HG03378 (cell line): ENCODE results near the gene DLST.

Source experiments
- ATAC-seq: cut with Tn5 transposase; IDR thresholded peaks from one replicate; pipeline ENCODE4 v1.9.1; 2021; ENCODE audit warnings: mild to moderate bottlenecking, moderate library complexity; ENCODE audit not compliant: unreplicated experiment

DLST gene

DNA sequence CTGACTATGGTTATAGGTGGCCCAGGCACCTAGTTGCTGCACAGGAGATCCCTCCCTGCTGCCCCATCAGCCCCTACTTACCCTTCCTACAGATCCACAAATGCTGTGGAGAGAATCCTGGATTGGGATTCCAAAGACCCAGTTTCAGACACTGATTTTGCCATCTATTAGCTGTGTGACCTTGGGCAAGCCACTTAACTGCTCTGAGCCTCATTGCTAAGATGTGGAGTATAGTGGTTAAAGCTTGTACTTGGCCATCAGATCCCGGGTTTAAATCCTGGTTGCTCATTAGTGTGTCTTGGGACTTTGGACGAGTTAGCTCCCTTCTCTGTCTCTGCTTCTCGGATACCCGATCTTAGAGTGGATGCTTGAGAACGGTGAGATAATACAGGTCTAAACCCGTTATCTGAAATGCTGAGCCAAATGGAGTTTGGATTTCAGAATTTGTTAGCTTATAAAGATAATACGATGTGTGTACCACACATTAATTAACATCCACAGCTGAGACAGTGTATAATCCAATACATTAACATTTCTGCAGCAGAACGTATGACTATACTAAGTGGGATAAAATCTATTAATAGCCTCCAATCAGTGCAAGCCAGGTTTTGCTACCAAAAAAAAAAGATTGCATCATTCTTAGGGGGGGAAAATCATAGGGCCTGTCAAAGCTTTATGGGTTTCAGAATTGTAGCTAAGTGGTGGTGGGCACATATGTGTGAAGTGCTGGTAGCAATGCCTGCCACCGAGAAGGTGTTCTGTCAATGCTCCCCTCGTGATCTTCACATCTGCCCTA is 21.8 kb upstream of the DLST start:
- no peak for ATAC-seq

DNA sequence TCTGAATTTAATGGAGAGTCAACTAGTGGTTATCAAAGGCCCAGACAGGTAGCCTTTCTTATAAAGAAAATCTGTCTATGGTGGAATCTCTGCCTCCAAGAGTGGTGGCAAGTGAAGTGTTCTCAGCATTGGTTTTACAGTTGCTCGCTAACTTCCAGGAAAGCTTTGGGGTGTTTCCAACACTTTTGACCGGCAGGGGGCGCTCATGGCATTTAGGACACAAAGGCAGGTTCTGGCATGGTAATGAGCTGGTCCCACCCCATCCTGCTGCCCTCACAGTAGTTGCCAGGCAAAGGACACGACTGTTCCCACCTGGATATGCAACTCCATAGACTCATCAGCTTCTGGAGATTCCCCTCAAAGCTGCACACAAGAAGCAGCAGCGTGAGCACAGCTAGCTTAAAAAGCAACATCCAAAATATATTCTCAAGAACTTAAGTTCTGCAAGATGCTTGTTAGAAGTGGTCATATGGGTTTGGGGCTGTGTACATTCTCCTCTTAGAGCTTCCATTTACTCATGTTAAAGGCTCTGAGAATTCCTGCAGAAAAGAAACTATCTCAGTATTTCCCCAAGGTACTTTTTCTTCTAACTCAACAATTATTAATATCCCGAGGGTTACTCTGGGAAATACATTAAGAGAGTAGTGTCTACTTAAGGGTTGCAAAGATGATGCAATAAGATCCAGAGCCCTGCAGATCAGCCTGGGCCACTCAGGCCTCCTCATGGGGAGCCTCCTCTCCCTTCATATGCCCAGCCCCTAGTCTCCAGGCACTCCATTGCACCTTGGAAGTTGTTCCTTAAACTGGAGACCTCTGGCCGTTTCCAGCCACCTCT is 20.6 kb upstream of the DLST start:
- peak; percentile 59 for ATAC-seq

DNA sequence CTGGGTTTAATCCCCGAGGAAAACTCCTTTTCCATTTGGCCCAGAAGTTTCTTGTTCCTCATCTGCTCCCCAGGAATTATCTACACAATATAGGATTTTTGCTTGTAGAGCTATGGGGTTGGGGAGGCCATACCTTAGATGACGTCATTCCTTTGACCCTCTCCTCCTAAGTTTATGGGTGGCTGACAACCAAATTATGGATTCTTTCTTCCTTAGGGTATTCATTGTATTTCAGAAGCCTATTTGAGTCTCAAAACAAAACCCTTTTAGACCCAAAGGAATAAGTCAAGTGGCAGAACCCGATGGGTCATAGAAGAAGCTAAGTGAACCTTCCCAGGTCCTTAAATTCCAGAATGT is 20.0 kb upstream of the DLST start:
- ATAC-seq: no peak

DNA sequence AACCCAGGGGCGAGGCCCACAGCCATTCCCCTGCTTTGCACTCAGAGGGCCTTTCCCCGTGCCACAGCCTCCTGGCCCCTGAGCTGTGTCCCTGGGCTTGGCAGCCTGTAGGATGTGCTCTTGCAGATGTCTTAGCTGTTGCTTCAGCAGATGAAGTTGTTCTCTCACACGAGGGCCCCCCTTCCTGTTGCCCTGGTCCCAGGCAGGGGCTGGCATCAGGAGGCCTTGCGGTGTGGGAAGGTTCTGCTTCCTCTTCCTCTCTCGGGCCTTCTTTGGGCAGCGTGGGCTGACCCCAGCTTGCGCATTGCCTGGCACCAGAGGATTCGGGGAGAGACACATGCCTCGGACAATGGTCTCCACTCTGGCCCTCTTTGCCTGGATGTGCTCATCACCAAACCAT is 18.4 kb upstream of the DLST start:
- no peak for ATAC-seq

DNA sequence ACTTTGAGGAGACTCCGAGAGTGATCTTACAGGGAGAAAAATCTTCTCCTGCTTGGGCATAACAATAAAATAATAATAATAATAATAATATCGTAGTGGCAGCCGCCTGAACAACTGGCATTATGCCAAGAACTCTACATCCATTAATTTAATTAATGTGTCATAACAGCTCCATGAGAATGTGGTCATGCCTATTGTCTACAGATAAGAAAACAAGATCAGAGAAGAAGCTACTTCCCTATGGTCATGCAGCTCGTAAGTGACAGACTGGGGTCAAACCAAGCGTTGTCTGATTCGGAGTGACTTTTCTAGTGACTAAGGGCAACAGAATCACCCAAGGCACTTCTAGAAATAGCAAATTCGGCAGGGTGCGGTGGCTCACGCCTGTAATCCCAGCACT is 17.5 kb upstream of the DLST start:
- no peak for ATAC-seq

DNA sequence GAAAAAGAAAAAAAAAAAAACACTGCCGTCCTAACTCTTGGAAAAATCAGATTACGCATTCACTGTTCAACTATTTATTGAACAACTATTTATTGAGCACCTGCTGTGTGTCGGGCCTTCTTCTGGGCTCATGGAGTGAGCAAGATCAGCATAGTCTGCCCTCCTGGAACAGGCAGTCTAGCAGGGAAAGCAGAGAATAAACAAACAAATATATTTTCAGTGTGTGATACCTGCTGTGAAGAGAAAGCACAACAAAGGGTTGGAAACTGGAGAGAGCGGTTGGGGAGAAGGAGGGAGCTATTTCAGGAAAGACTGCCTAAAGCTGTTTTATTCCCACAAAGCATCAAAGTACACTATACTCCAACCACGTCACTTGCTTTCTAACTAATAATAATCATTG is 16.6 kb upstream of the DLST start:
- ATAC-seq: no peak

DNA sequence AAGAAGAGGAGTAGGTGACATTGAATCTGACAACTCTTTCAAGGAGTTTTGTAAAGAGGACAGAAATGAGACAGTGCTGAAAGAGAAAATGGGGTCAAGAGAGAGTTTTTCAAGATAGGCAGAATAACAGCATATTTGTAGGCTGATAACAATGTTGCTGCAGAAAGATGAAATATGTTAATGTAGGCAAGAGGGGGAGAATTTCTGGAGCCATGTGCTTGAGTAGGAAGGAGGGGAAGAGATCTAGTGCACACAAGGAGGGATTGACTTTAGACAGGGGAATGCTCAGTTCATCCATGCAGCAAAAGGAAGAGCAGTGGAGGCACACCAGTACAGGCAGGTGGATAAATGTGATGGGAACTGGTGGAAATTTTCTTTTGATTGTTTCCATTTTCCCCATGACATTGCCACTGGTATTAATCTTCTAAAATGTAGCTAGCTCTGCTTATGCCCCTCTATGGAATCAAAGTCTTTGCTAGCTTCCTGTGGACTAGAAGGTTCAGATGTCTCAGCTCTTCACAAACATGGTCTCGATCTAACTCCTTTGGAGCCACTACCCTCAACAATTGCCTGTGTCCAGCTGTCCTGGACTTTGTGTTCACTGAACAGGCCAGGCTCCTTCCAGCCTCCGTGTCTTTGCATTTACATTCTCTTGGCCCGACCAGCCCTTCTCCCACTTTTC is 14.9 kb upstream of the DLST start:
- no peak for ATAC-seq

DNA sequence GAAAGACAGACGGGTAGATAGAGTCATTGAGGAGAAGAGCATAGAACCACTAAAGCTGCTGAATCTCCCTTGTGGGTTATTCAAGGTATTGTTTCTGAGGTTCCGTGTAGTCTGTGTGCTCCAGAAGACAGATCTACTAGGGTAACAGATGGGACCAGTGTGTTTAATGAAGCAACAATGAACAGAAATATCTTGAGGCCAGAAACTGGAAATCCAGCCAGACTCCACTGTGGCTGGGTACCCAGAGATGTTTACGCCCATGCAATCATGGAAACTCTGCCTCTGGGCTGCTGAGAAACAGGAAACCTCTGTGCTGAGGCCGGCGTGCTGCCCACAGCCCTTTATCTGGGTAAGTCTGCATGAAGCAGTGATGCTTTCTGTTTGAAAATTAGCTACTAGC is 14.0 kb upstream of the DLST start:
- no peak for ATAC-seq

DNA sequence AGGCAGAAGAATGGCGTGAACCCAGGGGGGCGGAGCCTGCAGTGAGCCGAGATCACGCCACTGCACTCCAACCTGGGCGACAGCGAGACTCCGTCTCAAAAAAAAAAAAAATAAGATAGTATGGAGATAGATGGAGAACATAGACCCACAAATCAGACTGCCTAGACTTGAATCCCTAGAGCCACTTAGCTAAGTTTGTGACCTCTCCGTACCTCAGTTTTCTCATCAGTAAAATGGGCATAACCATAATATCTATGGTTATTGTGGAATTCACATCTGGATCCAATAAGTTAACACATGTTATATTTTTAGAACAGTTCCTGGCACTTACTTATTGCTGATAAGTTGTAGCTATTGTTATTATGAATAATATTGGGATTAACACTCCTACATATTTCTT is 13.0 kb upstream of the DLST start:
- ATAC-seq: no peak

DNA sequence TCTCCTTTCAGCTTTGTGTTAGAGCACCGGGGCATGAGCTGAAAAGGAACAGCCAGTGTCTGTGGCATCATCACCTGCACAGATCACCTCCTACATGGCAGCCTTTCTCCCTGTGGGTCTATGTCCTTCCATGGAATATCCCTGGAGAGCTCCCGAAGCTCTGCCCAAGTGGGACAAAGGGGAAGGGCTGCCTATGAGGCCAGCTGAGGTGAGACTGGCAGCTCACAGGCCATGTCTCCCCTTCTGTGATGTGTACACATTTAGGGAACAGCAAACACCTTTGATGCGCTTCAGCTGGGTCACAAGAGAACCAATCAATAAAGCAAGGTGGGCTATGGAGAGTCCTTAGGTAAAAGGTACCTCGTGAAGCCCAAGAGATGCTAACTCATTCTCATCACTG is 9.9 kb upstream of the DLST start:
- ATAC-seq: no peak

DNA sequence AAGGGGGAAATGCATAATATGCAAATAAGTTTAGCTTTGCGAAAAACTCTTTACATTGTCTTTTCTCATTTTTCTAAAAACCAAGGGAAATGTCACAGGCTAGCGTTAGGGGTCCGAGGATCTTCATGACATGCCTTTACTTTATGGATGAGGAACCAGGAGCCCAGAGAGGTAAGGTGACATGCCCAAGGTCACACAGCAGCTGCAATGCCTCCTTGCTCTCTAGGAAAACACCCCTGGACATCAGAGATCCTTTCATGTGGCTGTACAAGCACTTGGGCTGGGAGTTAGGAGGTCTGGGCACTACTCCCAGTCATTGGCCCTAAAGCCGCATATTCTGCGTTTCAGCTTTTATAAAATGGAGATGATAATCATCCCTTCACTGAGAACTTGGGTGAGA is 6.5 kb upstream of the DLST start:
- no peak for ATAC-seq

DNA sequence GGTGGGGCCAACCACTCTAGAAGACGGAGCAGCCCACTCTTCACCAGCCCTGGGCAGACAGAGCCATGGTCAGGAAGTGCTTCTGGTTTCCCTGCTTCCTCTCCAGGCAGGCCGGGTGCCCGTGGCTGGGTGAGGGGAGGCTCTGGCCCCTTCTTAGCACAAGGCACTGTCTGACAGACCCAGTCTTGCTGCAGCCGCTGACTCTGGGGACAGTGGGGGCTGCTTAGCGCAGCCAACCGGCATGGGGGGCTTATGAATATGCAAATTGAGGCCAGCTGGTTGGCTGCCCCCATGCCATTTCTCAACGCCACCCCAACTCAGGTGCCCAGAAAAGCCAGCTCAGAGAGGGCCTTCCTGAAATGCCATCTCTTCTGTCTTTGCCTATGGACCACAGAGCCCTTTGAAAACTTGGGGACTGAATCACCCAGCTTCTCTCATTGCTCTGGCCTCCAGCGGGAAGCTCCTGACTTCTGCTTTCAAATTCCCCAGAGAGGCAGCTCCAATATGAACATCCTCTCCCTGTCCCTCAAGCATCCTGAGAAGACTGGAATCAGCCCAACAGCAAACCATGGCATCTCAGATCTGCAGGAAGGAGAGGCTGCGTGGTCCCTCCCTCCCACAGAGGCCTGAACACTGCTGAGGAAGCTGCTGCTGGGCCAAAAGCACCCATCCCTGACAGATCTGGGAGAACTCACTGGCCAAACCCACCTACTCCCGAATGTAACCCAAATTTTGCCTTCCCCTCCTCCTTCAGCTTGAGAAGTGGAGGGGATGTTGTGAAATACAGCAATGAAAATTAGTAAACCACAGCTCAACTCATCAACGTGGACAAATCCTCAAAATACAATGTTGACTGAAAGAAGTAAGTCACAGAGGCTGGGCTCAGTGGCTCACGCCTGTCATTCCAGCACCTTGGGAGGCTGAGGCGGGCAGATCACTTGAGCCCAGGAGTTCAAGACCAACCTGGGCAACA is 5.5 kb upstream of the DLST start, which contains the start of gene PROX2:
PROX2 (minus strand) TSS at position 205 of the 973 bp plus-strand sequence. CDS start 12,311 bp downstream, outside the sequence.
- ATAC-seq: no peak

DNA sequence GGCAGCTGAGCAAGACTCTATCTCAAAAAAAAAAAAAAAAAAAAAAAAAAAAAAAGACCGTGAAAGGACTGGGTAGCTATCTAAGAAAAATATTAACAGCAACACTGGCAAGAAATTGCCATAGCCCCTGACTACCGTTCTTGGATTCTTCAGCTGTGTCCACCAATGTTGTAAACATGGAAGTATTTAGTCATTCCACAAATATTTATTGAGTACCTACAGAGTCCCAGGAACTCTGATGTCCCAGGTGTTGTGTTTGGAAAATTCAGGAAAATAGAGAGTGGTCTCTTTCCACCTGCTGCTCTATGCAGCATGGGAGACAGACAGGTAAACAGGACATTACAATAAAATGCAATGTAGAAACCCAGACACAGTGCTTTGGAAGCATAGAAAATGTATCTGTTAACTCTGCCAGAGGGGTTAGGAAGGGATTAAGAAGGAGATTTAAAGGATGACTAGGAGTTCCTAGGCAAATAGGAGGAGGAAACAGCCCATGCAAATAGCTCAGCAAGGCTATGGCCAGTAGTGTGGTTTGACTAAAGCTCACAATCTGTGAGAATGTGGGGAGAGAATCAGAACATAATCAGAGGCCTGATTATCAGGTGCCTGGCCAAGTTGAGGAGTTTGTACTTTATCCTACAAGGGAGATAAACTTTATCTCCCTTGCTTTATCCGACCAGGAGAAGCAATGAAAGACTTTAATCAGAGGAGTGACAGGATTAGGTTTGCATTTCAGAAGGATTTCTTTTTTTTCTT is 2.1 kb upstream of the DLST start:
- ATAC-seq: no peak

DNA sequence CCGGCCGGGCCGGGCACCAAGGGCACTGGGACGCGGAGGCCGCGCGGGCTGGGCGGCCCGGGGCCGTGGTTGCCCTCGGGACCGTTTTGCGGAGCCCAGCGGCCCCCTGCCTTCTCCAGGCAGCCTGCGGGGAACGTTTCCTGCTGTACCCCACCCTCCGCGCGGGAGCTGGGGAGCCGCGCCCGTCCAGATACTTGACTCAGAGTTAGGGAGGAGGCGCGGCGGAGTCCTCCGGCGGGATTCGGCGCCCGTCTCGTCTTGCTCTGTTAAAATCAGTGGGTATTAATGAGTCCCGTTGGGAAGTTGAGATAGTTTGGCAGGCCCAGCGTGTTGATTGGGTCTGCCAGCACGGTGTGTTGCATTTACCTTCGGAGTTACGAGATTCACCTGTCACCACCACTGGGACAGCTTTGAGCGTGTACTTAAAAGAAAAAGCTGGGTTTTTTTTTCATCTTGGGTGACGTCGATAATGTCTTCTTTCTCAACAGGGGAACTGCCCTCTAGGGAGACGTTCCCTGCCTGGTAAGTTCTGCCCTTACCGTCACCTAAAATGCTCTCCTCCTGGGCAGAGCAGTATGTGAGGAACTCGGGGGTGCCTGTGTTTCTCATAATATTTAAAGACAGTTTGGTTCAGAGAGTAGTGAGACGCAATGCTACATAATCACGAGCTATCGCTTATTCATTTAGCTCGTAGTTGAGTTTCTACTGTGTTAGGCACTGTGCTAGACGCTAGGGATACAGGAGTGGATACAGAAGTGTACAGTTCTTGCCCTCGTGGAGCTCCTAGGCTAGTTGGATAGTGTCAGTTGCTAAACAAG is 596 bp downstream of the DLST start:
- peak; percentile 37 for ATAC-seq

DNA sequence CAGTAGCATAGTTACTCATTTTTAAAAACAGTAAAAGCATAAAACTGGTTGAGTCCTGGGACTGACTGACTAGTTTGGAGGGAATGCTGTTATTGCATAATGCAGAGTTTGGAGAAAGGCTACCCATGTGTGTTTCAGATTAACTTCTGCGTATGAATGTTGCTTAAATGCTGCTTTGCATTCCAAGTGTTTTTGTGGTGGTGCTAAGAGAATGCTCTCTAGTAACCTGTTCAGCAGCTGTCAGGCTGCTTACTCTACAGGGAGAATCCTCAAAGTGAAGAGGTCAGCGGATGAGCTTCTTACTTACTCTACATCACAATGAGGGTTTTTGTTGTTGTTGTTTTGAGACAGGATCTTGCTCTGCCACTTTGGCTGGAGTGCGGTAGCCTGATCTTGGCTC is 4.3 kb downstream of the DLST start:
- no peak for ATAC-seq

DNA sequence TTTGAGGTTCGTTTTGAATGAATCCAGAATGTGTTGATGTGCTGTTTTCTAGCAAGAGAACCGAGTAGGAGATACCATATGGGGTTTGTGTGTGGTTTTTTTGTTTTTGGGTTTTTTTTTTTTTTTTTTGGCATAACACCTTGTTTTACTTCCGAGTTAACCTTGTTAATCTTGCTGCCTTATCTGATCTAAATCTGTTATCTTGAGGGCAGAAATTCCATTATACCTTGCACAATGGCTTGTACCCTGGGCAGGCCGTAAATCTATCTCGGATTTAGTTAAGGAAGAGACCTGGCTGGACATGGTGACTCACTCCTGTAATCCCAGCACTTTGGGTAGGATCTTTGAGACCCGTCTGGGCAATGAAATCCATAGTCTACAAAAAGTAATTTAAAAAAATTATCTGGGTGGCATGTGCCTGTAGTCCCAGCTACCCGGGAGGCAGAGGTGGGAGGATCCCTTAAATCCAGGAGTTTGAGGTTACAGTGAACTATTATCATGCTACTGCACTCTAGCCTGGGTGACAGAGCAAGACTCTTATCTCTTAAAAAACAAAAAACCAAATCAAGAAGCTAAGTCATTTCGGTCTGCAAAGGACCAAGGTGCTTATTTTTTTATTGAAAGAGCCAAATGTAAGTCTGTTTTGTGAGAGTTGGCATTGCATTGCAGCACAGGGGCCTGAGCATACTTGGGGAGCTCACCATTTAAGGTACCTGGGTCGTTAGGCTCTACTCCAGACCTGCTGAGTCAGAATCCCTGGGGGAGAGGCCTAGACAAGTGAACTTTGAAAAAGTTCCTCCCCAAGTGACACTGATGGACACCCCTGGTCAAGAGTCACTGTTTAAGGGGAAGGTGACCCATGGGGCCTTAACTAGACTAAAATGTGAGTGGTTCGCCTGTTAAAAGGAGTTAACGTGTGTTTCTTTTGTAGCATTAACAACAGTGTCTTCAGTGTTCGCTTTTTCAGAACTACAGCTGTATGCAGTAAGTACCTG is 6.7 kb downstream of the DLST start:
- ATAC-seq: no peak

DNA sequence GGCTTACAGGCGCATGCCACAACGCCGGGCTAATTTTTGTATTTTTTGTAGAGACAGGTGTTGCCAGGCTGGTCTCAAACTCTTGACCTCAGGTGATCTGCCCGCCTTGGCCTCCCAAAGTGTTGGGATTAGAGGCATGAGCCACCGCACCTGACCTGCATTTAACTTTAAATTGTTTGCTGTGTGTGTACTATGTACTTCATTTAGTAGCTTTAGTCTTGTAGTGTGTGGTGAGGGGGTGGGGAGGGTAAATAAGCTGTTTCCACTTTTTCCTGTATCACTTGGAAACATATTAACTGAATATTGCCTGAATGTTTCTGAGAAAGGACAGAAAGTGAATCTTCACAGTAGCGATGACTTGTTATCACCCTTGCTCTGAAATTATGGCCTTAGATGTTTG is 8.5 kb downstream of the DLST start:
- ATAC-seq: no peak

DNA sequence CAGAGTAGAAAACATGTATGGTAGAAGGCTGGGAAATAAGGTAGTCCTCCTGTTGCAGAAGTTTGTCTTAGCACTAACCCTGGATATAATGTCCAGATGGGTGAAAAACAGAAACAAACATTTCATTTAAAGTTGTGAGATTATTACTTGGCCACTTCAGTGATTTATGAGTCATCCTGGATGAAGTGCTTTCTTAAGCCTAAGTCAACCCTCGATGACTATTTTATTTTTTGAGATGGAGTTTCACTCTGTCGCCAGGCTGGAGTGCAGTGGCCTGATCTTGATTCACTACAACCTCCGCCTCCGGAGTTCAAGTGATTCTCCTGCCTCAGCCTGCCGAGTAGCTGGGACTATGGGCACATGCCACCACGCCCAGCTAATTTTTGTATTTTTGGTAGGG is 10.2 kb downstream of the DLST start:
- ATAC-seq: no peak
